Activated CD4-positive, alpha-beta T cell treated with anti-CD3 and anti-CD28 coated beads, Interleukin-2, amount 50 U/mL, for 4 hours (primary cell): ENCODE results near the gene APBA2.
"Not testable (repeated sequence)": the region's sequence is repeated elsewhere in the genome, so short reads cannot be mapped to it uniquely, and the experiment has no call there.

ENCODE experiments used
- DNase-seq, 2 experiments: peaks; one replicate each; pipeline ENCODE4 v3.0.0-alpha.2; 2020

The APBA2 gene

GRCh38 chr15:29141308-29142128 lies 255.7 kb downstream of the APBA2 start:
- DNase-seq = no peak

DNA sequence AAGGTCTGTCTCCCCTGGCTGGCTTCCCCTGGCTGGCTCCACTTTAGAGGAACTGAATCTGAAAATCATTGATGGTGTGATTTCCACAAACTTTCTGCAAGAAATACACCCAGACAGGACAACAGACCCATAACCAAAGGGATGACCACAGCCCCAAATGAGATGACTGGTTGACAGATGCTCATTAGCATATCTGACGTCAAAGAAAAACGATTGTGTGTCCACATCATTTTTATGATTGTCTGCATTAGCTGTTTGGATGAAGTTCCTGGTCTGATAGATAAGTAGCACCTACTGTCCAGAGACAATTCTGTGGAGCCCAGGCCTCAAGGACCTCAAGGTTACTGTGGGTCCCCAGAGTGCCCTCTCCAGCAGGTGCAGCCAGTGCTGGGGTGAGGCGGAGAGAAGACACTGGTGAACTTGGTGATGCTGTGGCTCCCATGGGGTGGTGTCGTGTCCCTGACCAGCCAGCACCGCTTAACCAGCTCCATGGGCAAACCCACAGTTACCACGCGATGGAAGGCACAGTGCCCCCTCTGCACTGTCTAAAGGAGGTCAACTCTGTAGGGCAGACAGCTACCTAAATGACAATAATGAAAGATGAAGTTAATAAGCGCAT lies 256.5 kb downstream of the APBA2 start:
- no peak for DNase-seq

DNA sequence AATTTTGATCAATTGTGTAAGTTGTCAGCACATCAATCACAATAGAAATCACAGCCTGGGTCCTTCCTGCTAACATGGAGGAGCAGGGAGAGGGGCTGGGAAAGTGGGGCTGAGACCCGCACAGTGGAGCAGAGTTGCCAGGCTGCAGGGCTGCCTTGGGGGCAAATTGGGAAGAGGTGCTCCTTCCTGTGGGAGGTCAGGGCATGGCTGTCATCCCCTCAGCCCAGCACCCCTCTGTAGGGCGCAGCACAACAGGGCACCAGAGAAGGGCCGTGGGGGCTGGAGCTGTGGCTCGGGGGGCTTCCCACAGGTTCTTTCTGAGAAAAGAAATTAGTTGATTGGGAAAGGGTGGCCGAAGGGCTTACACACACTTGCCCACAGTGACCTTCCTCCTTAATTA lies 257.5 kb downstream of the APBA2 start:
- no peak for DNase-seq

DNA sequence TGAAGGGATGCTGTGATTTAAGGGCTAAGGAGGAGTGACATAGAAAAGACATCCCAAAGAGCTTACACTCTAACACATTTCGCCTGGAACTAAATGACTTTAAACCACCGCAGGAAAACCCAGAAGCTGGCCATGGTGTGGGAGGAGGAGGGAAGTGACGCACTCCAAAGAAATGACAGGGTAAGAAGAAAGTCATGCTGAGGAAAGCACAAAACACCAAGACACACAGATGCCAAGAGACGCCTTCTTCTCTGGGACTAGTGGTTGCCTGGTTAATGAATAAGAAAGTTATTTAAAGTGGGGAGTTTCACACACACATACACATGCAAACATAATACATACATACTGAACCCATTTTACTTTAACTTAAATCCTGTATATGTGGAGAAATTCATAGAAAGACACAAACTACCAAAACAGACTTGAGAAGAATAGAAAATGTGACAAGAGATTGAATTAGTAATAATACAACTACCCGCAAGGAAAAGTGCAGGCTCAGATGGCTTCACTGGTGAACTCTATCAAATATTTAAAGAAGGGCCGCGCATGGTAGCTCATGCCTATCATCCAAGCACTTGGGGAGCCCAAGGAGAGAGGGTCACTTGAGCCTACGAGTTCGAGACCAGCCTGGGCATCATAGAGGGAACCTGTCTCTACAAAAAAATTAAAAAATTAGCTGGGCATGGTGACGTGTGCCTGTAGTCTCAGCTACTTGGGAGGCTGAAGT lies 258.3 kb downstream of the APBA2 start:
- no peak for DNase-seq

DNA sequence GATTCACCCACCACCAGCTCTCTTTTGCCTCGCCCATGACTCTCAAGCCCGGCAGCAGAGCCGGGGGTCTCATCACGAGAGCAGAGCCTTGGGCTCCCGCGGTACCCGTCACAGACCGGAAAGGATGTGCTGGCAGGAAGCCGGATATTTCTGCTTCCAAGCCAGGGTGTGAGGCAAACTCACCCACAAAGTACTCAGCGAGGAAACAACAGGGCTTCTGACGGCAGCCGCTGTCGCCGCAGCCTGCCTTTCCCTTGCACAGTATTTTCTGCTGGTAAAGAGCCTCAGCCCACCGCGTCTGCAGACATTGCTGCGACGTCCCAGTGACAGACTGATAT lies 263.9 kb downstream of the APBA2 start:
- DNase-seq = no peak

DNA sequence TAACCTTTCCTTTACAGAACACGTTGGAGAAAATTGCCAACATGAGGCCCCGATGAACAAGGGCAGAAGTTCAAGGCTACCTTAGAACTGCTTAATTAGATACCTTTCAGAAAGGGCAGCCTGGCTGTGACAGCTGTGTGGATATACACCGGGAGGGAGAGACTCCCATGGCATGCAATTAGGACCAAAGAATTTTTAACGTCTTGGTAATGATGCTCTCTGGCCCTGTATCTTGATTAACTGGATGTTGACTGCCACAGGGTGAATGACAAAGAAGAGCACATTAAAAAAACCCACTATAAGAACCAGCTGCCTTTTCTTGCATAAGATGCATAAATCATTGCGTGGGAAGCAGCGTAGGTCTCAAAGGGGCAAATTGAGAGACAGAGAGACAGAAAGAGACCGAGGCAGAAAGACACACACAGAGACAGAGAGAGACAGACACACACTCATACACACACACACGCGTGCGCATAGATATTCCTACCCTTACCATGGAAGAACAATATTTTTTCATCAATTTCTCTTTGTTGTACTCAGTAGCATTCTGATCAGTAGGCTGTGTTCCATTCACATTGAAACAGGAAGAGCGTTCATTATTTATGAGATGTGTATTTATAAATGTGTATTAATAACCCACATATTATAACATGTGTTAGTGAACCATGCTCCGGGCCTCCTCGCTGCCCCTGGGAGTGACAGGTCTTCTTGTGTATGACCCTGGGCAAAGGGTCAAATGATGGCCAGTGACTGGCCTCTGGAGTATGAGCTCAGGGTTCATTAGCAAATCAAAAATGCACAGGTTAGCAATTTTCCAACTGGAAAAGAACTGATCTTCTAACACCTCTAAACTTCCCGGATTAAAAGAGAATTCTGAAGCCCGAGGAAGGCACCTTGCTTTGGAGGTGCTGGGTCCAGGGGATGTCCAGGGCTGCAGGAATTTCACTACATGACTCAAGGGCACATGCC lies 265.0 kb downstream of the APBA2 start:
- DNase-seq = no peak

DNA sequence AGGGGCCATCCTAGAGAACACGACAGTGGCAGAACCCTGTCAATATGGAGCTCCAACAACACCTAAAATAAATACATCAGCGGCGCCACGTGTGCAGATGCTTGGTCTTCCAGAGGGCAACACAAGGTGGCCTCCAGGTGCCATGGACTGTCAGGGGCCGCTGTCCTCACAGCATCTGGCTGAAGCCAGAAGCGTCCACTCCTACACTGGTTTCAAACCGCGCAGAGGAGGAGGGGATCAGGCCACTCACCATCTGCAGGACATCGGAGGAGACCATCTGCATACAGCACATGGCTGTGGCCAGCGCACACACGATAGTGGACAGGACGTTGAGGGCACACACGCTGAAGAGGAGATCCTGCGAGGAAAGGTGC lies 265.7 kb downstream of the APBA2 start:
- no peak for DNase-seq

GRCh38 chr15:29156521-29156920 lies 270.7 kb downstream of the APBA2 start:
- DNase-seq = no peak

GRCh38 chr15:29159771-29160455 lies 274.1 kb downstream of the APBA2 start:
- no peak for DNase-seq

DNA sequence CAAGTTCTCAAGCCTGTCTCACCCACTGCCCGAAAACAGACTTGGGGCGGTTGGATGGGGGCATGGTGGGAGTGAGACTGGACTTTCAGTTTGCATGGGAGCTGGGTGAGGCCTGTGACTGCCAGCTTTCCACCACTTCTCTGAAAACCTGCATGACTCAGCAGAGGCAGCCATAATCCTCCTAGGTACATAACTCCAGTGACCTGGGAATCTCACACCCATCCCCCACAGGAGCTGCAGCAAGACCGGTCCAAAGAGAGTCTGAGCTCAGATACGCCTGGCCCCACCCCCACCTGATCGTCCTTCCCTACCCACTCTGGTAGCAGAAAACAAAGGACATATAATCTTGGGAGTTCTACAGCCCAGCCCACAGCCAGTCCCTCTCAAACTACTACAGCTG lies 276.6 kb downstream of the APBA2 start:
- DNase-seq = no peak

DNA sequence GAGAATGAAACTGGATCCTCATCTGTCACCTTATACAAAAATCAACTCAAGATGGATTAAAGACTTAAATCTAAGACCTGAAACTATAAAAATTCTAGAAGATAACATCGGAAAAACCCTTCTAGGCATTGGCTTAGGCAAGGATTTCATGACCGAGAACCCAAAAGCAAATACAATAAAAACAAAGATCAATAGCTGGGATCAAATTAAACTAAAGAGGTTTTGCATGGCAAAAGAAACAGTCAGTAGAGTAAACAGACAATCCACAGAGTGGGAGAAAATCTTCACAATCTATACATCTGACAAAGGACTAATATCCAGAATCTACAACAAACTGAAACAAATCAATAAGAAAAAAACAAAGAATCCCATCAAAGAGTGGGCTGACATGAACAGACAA lies 281.3 kb downstream of the APBA2 start:
- not testable (repeated sequence) for DNase-seq
